T-helper 17 cell (primary cell): ENCODE results near the gene RIPOR1. TPM values are rescaled to one million over a fixed set of nuclear protein-coding genes. Genes with fewer than 3 reads are reported as not detected.
A peak's percentile ranks its signal among the peaks of the same experiment; 100 is the strongest.
"Not testable (repeated sequence)": the region's sequence is repeated elsewhere in the genome, so short reads cannot be mapped to it uniquely, and the experiment has no call there.

Source experiments
- ATAC-seq: fragments of 150-1000 bp; cut with Tn5 transposase; 2 replicates; pipeline ENCODE4 v1.10.0; 2021; ENCODE audit warnings: mild to moderate bottlenecking, moderate library complexity
- DNase-seq, 3 donors: peaks; one replicate each; pipeline versions ENCODE4 v3.0.0 to v3.0.0-alpha.2; 2020 to 2021
- H3K9me3 ChIP-seq: one replicate; pipeline ENCODE4 v1.7.0; 2013; ENCODE audit warnings: low read length, mild to moderate bottlenecking; ENCODE audit not compliant: control insufficient read depth, poor library complexity, severe bottlenecking
- H3K27ac Mint-ChIP-seq: one replicate; pipeline ENCODE4 v1.8.0; 2022; ENCODE audit warnings: mild to moderate bottlenecking, moderate library complexity, mixed read lengths
- H3K27me3 Mint-ChIP-seq: one replicate; pipeline ENCODE4 v1.8.0; 2022; ENCODE audit warnings: mixed read lengths
- H3K36me3 Mint-ChIP-seq: one replicate; pipeline ENCODE4 v1.8.0; 2022; ENCODE audit warnings: low read depth, mixed read lengths
- H3K4me1 Mint-ChIP-seq: one replicate; pipeline ENCODE4 v1.8.0; 2022; ENCODE audit warnings: mild to moderate bottlenecking, mixed read lengths
- H3K4me3 Mint-ChIP-seq: one replicate; pipeline ENCODE4 v1.8.0; 2022; ENCODE audit warnings: mild to moderate bottlenecking, moderate library complexity, mixed read lengths
- total RNA-seq, 4 donors: library from RNA in 2 of 4; stranded (reverse) in 2 of 4; gene quantifications; one replicate each; pipeline ENCODE4 v1.2.3 and lab custom pipeline; 2022 to 2026

The RIPOR1 gene
- total RNA-seq, 2 donors from 2014 or later: 46.5 to 66.0 TPM

DNA sequence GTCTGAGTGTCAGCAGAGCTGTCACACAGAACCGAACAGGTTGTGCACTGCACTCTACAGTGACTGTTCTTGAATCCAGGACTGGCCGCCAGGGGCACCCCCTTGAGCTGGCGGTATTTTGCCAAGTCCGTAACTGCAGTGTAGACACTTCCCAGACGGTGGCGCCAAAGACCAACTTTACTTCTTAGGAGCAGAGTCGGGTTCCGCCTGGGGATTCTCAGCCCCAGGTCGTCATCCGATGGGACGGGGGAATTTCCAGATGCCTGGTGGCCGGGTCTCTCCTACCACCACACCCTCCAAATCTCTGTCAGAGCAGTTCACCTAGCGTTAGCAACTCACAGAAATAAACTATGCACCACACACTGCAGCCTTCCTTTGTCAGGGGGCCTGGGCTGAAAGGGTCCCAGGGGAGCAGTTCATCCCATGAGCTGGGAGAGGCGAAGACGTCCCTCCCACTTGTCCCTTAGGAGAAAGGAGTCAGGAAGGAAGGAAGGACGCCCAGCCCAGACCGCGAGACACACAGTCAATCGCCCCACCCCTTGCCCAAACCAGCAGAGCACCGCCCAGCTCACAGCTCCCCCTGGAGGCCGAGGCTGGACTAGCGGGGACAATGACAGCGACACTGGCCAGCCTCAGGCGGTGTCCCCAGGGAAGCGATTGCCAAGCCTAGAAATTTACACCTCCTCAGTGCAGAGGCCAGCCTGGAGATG lies 7.4 kb upstream of the RIPOR1 start:
- H3K9me3 ChIP-seq: no peaks in the 10 kb centered on the region
- H3K4me3 Mint-ChIP-seq: peak overlapping the region; percentile 90
- H3K27me3 Mint-ChIP-seq: no peaks in the 10 kb centered on the region
- H3K4me1 Mint-ChIP-seq: peaks cover 25% of the 10 kb centered on the region
- H3K27ac Mint-ChIP-seq: peak overlapping the region; percentile 97
- ATAC-seq (peak; percentile 86), DNase-seq (peak; percentile 92 to 99 (median 96))
- H3K36me3 Mint-ChIP-seq: no peaks in the 10 kb centered on the region

DNA sequence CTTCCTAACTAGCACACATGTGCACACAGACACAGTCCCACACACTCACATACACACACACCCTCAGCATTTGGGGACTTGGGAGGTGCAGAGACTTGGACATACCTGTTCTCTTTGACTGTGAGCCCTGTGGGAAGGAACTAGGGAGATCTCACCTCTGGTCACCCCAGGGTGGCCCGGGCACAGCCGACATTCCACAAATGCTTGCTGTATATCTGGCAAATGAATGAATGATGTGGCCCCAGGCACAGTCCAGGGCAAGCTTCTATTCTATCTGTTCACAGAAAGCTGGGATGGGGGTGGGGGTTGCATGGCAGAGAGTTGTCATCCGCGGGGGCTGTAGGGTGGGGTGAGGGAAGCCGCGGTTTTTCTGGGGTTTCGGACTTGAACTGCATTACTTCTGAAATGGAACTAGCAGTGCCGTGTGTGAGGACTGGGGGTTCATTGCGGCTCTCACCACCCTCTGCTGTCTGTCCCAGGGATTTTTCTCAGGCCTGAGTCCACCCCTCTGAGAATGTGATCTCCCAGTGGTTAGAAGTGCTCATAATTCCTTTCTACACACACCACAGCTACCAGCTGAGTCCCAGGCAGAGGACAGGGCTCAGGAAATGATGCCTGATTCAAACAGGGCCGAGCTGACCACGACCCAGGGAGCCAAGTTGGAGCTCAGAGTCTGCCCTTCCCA lies 3.3 kb upstream of the RIPOR1 start:
- Mint-ChIP-seq H3K4me3 (no peak overlapping the region), H3K27ac (no peak overlapping the region), H3K4me1 (peaks cover 22% of the 10 kb centered on the region), H3K27me3 (peaks cover 4% of the 10 kb centered on the region), H3K36me3 (no peaks in the 10 kb centered on the region)
- H3K9me3 ChIP-seq: no peaks in the 10 kb centered on the region
- ATAC-seq (no peak), DNase-seq (no peak)

DNA sequence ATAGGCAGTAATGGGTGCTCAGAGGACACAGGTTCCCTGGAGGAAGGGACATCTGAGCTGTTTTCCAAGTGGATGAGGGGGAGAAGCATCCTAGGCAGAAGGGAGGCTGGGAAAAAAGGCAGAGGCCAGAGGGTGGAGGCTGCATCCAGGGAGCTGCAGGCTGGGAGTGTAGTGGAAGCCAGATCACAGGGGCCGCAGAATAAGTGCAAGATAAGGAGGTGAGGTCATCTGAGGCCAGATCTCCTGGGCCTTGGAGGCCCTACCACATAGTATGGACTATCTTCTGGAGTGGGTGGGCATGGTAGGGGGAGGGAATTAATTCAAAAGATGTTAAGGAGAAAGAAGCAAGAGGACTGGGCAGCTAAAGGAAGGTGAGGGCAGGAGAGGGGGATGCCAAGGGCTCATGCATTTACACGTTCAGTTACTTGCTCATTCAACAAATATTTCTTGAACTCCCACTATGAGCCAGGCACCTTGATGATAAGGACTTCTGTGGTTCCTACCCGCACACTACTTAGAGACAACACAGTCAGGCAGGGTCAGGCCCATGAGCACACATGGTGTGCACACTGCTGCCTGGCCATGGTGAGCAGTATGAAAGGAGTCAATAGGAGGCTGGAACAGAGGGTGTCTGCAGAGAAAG lies 2.4 kb upstream of the RIPOR1 start:
- Mint-ChIP-seq H3K4me3 (peak overlapping the region; percentile 49), H3K27me3 (peaks cover 7% of the 10 kb centered on the region), H3K36me3 (no peaks in the 10 kb centered on the region), H3K4me1 (peaks cover 23% of the 10 kb centered on the region), H3K27ac (no peak overlapping the region)
- H3K9me3 ChIP-seq: no peaks in the 10 kb centered on the region
- no peak for DNase-seq
- no peak for ATAC-seq

DNA sequence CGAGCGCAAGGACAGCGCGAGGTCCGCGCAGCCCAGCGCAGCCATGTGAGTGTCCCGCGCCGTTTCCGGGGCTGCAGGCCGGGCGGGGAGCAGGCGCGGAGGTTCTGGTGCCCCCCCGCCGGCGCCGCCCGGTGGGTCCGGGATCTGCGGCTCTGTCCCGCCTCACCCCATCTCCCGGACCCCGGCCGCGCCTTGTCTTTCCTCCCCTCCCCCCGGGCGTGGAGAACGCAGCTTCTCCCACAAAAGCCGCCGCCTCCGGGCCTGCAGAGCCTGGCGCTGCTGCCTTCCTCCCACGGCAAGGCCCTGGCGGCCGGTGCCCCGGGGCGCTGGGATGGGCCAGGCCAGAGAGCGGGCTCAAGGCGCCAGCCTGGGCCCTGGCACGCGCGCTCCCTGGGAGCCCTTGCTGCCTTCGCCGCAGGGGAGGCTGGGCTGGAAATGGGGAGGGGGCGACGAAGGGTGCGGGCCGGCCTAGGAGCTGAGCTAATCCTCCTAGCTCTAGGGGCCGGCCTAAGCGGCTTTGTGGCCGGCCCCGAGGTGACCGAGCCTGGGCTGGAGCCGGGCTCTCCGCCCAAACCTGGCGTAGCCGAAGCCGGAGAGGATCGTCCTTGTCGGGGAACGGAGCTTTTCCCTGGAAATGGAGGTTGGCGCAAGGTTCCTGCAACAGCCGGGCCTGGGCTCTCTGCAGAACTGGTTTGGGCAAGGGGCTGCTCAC lies 397 bp downstream of the RIPOR1 start:
- DNase-seq (peak in 1 of 3 donors; percentile 32), ATAC-seq (peak; percentile 45)
- no peaks in the 10 kb centered on the region for H3K9me3 ChIP-seq
- peaks cover 15% of the 10 kb centered on the region for H3K27me3 Mint-ChIP-seq
- H3K4me3 Mint-ChIP-seq: peak overlapping the region; percentile 90
- peak overlapping the region; percentile 70 for H3K27ac Mint-ChIP-seq
- no peaks in the 10 kb centered on the region for H3K36me3 Mint-ChIP-seq
- peaks cover 27% of the 10 kb centered on the region for H3K4me1 Mint-ChIP-seq

DNA sequence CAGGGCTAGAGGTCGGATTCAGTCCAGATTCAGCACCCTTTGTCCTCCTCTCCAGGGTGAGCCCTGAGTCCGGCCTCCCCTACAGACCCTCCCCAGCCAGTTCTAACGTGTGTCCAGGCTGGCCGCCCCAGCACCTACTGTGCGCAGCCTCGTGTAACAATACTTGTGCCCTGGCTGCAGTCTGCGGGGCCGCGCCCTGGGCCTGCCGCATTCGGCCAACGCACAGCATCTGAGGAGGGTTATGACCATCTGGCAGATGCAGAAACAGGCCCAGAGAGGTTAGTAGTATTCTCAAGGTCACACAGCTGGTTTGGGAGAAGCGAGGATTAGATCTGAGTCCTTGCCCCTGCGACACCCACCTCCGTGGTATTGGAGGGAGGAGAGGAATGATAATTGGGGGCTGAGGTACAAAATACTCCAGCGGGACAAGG lies 968 bp downstream of the RIPOR1 start:
- peak overlapping the region; percentile 70 for H3K27ac Mint-ChIP-seq
- H3K36me3 Mint-ChIP-seq: no peaks in the 10 kb centered on the region
- H3K27me3 Mint-ChIP-seq: peaks cover 15% of the 10 kb centered on the region
- DNase-seq (no peak), ATAC-seq (no peak)
- no peaks in the 10 kb centered on the region for H3K9me3 ChIP-seq
- peaks cover 26% of the 10 kb centered on the region for H3K4me1 Mint-ChIP-seq
- H3K4me3 Mint-ChIP-seq: peak overlapping the region; percentile 90

DNA sequence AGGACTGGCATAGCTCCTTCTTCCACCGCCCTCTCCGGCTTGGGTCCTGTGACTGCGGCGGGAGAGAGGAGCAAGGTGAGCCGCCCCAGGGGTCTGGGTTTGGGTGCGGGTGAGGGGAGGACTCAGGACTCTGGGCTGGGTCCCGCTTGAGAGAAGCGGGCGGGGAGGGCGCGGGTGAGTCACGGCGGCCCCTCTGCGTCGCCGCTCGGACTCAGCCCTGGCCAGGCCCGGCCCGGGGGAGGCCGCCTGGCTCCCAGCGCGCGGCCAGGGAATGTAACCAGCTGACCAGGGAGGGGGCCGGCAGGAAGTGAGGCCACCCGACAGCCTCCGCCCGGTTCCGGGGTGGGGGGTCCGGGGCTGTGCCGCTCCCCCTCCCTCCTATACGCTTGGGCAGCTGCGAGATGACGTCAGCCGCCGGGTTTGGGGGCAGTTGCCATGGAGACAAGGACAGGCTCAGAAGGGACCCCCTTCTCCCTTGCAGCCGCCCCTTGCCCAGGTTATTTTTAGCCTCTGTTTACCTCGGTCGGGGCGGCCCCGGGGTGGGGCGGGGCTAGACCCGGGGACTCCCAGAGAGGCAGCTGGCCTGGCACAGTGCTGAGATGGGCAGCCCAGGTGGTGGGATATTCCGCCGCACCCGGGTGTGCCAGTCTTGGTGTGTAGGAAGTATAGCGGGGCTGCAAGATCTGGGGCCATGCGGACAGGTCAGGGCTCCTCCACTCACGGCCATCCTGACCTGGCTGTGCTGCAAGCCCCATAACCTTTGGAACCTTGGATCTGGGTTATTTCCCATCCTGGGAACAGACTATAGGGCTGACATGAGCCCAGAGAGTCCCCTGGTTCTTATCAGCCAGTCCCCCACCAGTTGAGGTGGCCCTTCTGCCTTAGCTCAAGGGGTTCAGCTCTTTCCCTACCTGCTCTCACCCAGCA lies 1.6 kb downstream of the RIPOR1 start:
- Mint-ChIP-seq H3K27ac (peak overlapping the region; percentile 82), H3K36me3 (no peaks in the 10 kb centered on the region), H3K27me3 (peaks cover 15% of the 10 kb centered on the region), H3K4me1 (peaks cover 27% of the 10 kb centered on the region), H3K4me3 (peak overlapping the region; percentile 90)
- DNase-seq (peak in 2 of 3 donors; percentile 19 to 31), ATAC-seq (peak; percentile 71)
- no peaks in the 10 kb centered on the region for H3K9me3 ChIP-seq

DNA sequence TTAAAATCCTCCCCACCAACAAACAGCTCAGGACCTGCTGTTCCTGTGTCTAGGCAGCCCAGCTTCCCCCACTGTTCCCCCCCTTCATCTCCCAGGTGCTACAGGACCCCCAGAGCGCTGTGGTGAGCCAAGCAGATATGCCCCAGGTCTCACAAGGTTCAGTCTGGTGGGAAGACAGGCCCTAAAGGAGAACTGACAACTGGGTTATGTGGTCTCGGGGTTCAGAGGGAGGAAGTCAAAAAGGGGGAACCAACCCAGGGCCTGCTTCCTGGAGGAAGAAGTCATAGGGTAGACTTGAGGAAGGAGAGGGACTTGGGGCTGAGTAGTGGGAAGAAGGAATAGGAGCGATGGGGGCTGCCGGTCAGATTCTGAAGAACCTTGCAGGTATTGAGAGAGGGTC lies 2.6 kb downstream of the RIPOR1 start:
- peak overlapping the region; percentile 82 for H3K27ac Mint-ChIP-seq

DNA sequence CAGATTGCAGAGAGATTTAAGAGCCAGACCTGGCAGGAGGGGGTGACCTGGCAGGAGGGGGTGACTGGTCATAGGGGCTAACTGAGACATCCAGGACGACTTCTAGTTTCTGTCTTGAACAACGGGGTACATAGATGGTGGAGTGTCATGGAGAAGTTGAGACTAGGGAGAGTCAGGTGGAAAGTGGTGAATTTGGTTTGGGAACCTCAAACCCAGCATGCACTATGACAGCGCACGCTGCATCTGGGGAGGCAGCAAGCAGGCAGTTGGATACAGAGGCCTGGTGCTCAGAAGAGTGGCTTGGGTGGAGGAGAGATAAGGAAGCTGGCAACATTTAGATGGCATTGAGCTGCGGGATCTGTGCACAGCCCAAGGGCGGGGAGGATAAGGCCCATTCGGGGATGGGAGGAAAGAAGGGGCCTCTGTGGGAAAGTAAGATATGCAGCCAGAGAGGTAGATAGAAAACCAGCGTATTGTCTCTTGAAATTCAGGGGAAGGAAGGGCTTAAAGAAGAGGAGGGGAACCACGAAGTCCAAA lies 4.5 kb downstream of the RIPOR1 start:
- H3K36me3 Mint-ChIP-seq: no peaks in the 10 kb centered on the region

More for the DNA sequence above, 2.6 kb downstream of the RIPOR1 start:
- Mint-ChIP-seq H3K4me1 (peaks cover 35% of the 10 kb centered on the region), H3K36me3 (no peaks in the 10 kb centered on the region), H3K27me3 (peaks cover 15% of the 10 kb centered on the region), H3K4me3 (peak overlapping the region; percentile 21)
- no peaks in the 10 kb centered on the region for H3K9me3 ChIP-seq
- no peak for DNase-seq
- no peak for ATAC-seq

DNA sequence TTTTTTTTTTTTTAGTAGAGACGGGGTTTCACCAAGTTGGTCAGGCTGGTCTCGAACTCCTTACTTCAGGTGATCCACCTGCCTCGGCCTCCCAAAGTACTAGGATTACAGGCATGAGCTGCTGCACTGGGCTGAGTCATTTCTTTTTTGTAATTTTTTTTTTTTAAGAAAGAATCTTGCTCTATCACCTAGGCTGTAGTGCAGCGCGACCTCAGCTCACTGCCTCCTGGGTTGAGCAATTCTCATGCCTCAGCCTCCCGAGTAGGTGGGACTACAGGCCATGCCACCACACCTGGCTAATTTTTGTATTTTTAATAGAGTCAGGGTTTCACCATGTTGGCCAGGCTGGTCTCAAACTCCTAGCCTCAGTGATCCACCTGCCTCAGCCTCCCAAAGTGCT lies 5.4 kb downstream of the RIPOR1 start:
- H3K9me3 ChIP-seq, H3K4me3 Mint-ChIP-seq, ATAC-seq, H3K36me3 Mint-ChIP-seq, DNase-seq, H3K27ac Mint-ChIP-seq: not testable (repeated sequence)
- Mint-ChIP-seq H3K27me3 (peaks cover 15% of the 10 kb centered on the region), H3K4me1 (peaks cover 48% of the 10 kb centered on the region)

More for the DNA sequence above, 4.5 kb downstream of the RIPOR1 start:
- Mint-ChIP-seq H3K27ac (peak overlapping the region; percentile 83), H3K4me1 (peaks cover 44% of the 10 kb centered on the region), H3K4me3 (no peak overlapping the region), H3K27me3 (peaks cover 15% of the 10 kb centered on the region)
- H3K9me3 ChIP-seq: no peaks in the 10 kb centered on the region
- no peak for ATAC-seq
- DNase-seq: no peak

DNA sequence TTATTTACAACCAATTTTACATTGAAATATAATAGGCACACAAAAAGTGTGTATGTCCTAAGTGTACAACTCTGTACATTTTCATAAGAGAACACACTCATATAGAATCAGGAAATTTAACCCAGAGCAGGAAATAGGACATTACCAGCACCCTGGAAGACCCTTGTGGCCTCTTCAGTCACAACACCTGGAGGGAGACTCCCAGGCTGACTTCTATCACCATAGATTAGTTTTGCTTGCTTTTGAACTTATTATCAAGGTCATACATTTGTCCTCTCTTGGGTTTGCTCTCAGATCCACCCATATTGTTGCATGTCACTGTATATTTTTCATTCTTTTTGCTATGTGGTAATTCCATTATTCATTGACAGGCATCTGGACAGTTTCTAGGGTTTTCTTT lies 5.8 kb downstream of the RIPOR1 start:
- H3K9me3 ChIP-seq: no peaks in the 10 kb centered on the region
- peaks cover 14% of the 10 kb centered on the region for H3K27me3 Mint-ChIP-seq
- no peak overlapping the region for H3K4me3 Mint-ChIP-seq
- ATAC-seq: no peak
- no peak for DNase-seq
- H3K4me1 Mint-ChIP-seq: peaks cover 52% of the 10 kb centered on the region
- no peaks in the 10 kb centered on the region for H3K36me3 Mint-ChIP-seq
- H3K27ac Mint-ChIP-seq: no peak overlapping the region

DNA sequence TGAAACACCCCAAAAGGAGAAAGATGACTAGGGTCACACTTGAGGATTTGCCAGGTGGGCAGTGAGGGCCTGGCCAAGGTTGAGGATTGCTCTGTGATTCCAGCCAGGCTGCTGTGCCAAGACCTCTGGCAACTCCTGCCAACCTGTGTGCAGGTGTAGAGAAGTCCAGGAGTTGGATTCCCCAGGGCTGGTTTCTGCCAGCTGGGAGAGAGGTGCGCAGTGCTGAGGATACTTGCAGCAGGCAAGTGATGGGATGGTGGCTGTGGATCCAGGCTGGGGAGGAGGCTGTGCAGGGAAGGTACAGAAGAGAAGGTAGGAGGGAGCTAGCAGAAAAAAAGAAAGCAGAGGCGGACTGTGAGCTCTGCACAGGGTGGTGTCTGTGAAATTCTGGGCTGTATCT lies 6.6 kb downstream of the RIPOR1 start:
- Mint-ChIP-seq H3K4me1 (peaks cover 51% of the 10 kb centered on the region), H3K4me3 (no peak overlapping the region), H3K27me3 (peaks cover 10% of the 10 kb centered on the region), H3K36me3 (no peaks in the 10 kb centered on the region), H3K27ac (peak overlapping the region; percentile 94)
- H3K9me3 ChIP-seq: no peaks in the 10 kb centered on the region
- no peak for ATAC-seq
- DNase-seq: no peak

DNA sequence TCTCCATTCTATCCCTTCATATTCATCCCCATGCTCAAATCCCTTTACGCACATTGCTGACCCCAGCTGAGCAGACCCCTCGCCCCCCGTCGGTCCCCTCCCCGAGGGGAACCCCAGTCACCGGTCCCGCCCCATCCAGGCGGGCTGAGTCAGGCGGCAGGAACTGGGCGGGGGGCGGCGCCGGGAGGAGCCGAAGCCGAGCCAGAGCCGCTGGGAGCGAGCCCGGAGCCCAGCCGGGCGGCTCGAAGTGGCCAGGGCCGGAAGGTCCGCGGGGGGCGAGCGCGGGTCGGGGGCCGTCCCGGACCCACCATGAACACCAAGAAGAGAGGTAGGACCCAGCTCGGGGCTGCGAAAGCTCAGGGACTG lies 8.6 kb downstream of the RIPOR1 start:
- peak; percentile 64 for ATAC-seq
- DNase-seq: peak; percentile 43 to 60 (median 59)
- Mint-ChIP-seq H3K4me1 (peaks cover 54% of the 10 kb centered on the region), H3K27me3 (peaks cover 6% of the 10 kb centered on the region), H3K27ac (peak overlapping the region; percentile 94), H3K36me3 (peaks cover 4% of the 10 kb centered on the region), H3K4me3 (peak overlapping the region; percentile 87)
- H3K9me3 ChIP-seq: no peaks in the 10 kb centered on the region
